ENCODE data around the gene ZNF628.
"Not testable (repeated sequence)": the region's sequence is repeated elsewhere in the genome, so short reads cannot be mapped to it uniquely, and the experiment has no call there.

Gene ZNF628

DNA sequence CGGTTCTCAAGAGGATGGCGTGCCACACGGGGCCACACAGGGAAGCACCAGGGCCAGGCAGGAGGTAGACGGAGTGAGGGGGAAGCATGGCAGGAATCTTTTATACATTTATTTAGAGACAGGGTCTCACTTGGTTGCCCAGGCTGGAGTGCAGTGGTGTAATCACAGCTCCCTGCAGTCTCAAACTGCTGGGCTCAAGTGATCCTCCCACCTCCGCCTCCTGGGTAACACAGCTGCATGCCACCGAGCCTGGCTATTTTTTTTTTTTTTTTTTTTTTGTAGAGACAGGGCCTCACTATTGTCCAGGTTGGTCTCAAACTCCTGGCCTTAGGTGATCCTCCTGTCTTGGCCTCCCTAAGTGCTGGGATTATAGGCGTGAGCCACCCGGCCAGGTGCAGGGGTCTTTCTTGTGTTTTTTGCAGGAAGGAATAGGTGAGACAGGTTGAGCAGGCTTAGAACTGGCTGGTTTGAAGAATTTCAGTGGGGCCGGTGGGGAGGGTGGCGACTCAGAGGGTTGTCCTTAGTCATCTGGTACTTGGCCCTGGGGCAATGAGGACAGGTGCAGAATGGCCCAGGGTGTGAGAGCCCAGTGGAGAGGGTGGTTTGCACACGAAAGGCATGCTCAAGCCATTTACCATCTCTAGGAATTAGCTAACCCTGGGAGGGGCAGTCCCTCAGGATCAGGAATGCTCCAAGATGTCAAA lies 19.4 kb downstream of the ZNF628 start:
- no peak for DNase-seq (ENCODE audit: low read depth in 1 of 2, low spot score in 1 of 2)

DNA sequence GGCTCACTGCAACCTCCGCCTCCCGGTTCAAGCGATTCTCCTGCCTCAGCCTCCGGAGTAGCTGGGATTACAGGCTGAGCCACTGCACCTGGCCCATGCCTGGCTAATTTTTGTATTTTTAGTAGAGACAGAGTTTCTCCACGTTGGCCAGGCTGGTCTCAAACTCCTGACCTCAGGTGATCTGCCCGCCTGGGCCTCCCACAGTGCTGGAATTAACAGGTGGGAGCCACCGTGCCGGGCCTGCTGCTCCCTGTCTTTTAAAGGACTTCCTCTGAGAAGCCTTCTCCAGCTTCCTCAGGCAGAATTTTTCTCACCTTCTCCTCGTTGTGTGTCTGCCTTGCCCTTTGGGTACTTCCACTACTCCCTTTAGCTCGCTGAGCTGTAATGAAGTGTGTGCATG lies 20.4 kb downstream of the ZNF628 start:
- not testable (repeated sequence) for DNase-seq (ENCODE audit: low read depth in 1 of 2, low spot score in 1 of 2)

DNA sequence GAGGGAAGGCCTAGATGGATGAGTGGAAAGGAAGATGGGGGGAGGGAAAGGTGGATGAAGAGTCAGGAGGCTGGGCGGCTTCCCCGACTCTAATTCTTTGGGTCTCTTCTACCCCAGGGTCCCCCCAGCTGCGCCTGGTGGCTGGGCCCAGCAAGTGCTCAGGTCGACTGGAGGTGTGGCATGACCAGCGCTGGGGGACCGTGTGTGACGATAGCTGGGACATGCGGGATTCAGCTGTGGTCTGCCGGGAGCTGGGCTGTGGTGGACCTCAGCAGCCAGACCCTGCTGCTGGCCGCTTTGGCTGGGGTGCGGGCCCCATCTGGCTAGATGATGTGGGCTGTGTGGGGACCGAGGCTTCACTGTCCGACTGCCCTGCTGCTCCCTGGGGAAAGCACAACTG lies 21.3 kb downstream of the ZNF628 start:
- DNase-seq (ENCODE audit: low read depth in 1 of 2, low spot score in 1 of 2): no peak

DNA sequence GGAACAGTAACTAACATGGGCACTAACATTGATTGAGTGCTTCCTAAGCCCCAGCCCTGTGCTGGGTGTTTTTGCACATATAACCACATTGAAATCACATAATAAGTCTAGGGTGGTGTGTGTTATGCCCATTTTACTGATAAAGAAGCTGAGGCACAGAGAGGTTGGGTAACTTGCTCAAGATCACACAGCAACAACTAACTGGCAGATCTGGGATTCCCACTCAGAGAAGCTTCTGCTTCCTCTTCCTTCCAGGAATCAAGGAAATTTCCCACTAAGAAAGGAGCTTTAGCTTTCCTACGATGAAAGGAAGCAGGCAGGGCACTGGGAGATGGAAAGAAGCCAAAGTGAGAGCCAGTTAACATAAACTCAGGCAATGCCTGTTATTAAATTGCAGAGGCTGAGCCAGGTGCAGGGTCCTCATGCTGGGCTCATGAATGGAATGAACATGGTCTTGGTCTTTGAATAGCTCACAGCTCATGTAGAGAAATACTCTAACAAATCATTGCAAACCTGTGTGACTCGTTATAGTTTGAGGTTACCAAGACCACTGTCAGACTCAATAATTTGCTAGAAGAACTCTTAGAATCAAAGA lies 21.9 kb downstream of the ZNF628 start:
- no peak for DNase-seq (ENCODE audit: low read depth in 1 of 2, low spot score in 1 of 2)

- DNase-seq (ENCODE audit: low read depth in 1 of 2, low spot score in 1 of 2): no peak
Observed at GRCh38 chr19:55500368-55500952, 24.0 kb downstream of the ZNF628 start.

DNA sequence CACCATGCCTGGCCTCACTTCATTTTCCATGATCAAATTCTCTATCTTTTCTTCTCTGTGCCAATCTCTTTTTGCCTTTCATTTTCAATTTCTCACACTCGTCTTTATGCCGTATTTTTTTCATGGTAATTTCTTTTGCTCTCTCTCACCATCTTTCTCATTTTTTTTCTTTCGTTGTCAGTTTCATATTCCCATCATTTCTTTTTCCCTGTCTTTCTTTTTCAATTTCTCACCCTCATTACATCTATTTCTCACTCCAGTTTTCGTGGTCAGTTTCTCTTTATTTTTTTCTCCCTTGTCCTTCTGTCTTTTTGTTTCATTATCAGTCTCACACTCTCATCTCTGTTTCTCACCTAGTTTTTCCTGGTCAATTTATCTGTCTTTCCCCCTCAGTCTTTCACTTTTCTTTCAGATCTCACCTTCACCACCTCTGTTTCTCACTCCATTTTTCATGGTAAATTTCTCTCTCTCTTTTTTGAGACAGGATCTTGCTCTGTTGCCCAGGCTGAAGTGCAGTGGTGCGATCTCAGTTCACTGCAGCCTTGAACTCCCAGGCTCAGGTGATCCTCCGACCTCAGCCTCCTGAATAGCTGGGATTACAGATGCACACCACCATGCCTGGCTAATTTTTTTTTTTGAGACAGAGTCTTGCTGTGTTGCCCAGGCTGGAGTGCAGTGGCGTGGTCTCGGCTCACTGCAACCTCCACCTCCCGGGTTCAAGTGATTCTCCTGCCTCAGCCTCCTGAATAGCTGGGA lies 26.0 kb downstream of the ZNF628 start:
- DNase-seq (ENCODE audit: low read depth in 1 of 2, low spot score in 1 of 2): no peak

GRCh38 chr19:55503157-55503501 lies 26.7 kb downstream of the ZNF628 start:
- no peak for DNase-seq (ENCODE audit: low read depth in 1 of 2, low spot score in 1 of 2)

GRCh38 chr19:55503502-55504251 lies 27.3 kb downstream of the ZNF628 start:
- DNase-seq (ENCODE audit: low read depth in 1 of 2, low spot score in 1 of 2): peak; percentile 86 to 93

DNA sequence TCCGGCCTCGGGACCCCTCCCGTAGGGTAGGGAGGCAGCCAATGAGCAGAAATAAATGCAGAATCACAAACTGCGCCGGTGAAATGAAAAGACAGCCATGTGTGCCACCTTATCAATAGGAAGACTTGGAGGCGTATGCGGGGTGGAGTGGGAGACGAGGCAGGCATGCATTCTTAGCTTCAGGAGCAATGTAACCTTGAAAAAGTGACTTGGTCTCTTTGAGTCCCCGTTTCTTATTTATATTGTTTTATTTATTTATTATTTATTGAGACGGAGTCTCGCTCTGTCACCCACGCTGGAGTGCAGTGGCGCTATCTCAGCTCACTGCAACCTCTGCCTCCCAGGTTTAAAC lies 27.8 kb downstream of the ZNF628 start:
- DNase-seq (ENCODE audit: low read depth in 1 of 2, low spot score in 1 of 2): no peak

DNA sequence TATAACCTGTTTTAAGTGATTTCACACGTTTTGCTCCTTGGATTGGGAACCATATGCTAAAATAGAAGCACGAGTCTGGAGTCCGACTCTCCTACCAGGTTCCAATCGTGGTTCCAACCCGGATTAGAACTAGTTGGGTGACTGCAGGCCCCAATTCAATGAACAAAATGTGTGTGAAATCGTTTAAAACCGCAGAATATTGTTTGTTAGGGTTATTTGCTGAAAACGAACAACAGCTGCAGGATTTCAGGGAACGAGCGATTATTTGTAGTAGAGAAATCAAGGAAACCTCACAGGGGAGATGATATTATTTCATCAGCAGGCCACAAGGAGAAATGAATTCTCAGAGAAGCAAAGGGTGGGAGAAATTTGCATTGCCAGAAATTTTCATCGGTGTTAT lies 28.6 kb downstream of the ZNF628 start:
- DNase-seq (ENCODE audit: low read depth in 1 of 2, low spot score in 1 of 2): no peak

DNA sequence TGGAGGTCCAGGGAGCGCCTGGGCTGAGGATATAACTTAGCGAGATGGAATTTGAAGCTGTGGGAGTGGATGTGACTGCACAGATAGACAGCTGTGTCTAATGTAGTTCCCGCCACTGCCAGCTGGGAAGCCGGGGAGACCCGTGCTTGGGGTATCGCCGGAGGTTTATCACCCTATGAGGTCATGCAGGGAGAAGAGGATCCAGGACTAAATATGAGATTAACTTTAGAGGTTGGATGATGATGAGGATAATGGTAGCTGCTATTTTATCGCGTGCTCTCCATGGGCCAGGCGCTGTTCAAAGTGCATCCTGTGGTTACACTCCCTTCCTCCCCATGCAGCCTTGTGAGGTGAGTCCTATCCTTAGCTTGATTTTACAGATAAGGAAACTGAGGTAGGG lies 31.7 kb downstream of the ZNF628 start:
- no peak for DNase-seq (ENCODE audit: low read depth in 1 of 2, low spot score in 1 of 2)

GRCh38 chr19:55516878-55517620 lies 40.6 kb downstream of the ZNF628 start:
- DNase-seq (ENCODE audit: low read depth in 1 of 2, low spot score in 1 of 2): peak; percentile 79 to 84

GRCh38 chr19:55519451-55520311 lies 43.3 kb downstream of the ZNF628 start:
- DNase-seq (ENCODE audit: low read depth in 1 of 2, low spot score in 1 of 2): no peak

DNA sequence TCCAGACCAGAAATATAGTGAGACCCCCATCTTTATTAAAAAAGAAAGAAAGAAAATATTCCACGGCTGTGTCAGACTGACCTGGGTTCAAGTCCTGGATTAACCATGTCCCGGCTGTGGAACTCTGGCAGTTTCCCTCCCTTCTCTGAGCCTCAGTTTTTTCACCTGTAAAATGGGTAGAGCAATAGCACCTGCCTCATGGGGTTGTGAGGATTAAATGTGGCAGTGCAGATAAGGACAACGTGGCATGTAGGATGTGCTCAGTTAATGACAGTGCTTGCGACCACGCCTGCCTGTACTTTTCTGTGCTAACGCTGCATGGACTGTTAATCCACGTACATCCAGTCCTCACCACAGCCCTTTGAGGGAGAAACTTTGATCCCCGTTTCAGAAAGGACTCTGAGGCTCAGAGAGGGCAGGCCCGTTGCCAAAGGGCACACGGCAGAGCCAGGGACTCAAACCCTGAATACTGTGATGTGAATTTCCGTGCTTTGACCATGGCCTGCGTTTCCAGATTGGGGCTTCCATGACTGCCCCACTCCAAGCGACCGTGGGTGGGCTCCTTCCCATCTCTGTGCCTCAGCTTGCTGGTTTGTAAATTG lies 44.4 kb downstream of the ZNF628 start:
- no peak for DNase-seq (ENCODE audit: low read depth in 1 of 2, low spot score in 1 of 2)

GRCh38 chr19:55525289-55526101 lies 49.1 kb downstream of the ZNF628 start:
- DNase-seq (ENCODE audit: low read depth in 1 of 2, low spot score in 1 of 2): no peak

DNA sequence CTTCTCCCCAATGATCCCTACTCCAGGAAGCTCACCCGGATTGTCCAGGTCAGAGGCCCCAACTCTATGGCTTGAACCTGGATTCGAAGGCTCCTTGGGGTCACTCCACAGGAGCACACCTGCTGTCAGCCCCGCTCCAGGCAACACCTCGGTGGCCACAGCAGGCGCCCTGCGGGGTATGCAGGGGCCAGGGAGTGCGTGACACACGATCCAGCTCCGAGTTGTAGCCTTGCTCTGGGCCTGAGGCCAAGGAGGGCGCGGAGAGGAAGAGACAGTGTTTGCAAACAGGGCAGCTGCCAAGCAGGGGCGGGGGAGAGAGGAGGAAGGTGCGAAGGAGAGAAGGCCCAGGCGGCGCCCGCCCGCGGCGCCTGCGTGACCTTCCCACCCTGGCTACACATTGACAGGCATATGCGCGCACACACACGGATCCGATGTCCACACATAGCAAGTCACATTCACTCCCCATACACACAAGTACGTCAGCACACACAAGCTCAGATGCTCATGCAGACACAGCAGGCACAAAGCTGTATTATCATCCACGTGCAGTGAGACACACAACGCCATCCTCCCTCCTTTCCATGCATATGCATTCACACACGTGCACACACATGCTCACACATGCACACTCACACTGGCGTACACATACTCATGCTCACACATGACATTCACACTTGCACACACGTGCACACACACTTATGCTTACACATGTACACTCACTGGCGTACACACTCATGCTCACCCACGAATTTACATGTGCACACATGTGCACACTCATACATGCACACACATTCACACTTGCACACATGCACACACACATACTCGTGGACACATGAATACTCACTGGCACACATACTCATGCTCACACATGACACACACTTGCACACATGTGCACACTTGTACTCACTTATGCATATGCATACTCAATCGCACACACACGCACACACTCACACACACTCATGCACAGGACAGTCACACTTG lies 50.1 kb downstream of the ZNF628 start:
- DNase-seq (ENCODE audit: low read depth in 1 of 2, low spot score in 1 of 2): no peak
